Astrocyte (in vitro differentiated cells and primary cell): ENCODE measurements around the gene ADAMTS6. TPM values are rescaled to one million over a fixed set of nuclear protein-coding genes. Genes with fewer than 3 reads are reported as not detected.
A peak's percentile ranks its signal among the peaks of the same experiment; 100 is the strongest.

ENCODE experiments used
- DNase-seq: peaks from one replicate; pipeline ENCODE4 v3.0.0-alpha.2; 2010; ENCODE audit warnings: low read depth
- FAIRE-seq: peaks from 2 replicates; lab custom pipeline; 2011; peaks lifted over from hg19 to GRCh38; lab: Jason Lieb, UNC
- H2AFZ ChIP-seq: 2 replicates; pipeline ENCODE4 v1.6.0; 2012; ENCODE audit warnings: low read depth, low read length, inconsistent platforms
- H3K27ac ChIP-seq: 2 replicates; pipeline ENCODE4 v1.5.1; 2011; ENCODE audit warnings: low read depth, low read length, inconsistent platforms
- H3K27me3 ChIP-seq: 2 replicates; pipeline ENCODE4 v1.6.0; 2011; ENCODE audit warnings: low read length, inconsistent platforms; ENCODE audit not compliant: insufficient read depth
- H3K36me3 ChIP-seq: 2 replicates; pipeline ENCODE4 v1.5.1; 2011; ENCODE audit warnings: low read length, inconsistent platforms; ENCODE audit not compliant: insufficient read depth
- H3K4me1 ChIP-seq: 2 replicates; pipeline ENCODE4 v1.5.1; 2011; ENCODE audit warnings: low read length, inconsistent platforms; ENCODE audit not compliant: insufficient read depth
- H3K4me2 ChIP-seq: 2 replicates; pipeline ENCODE4 v1.6.0; 2012; ENCODE audit warnings: low read length, inconsistent platforms
- H3K4me3 ChIP-seq: 2 replicates; pipeline ENCODE4 v1.5.1; 2011; ENCODE audit warnings: low read depth, mild to moderate bottlenecking, low read length, inconsistent platforms; ENCODE audit not compliant: insufficient read depth
- H3K79me2 ChIP-seq: 2 replicates; pipeline ENCODE4 v1.6.0; 2012; ENCODE audit warnings: mild to moderate bottlenecking, low read length, inconsistent platforms; ENCODE audit not compliant: insufficient read depth
- H3K9ac ChIP-seq: 2 replicates; pipeline ENCODE4 v1.6.0; 2012; ENCODE audit warnings: mild to moderate bottlenecking, low read length, inconsistent platforms
- H3K9me3 ChIP-seq: 2 replicates; pipeline ENCODE4 v1.5.1; 2012; ENCODE audit warnings: low read depth, mild to moderate bottlenecking, low read length, inconsistent platforms; ENCODE audit not compliant: insufficient read depth
- H4K20me1 ChIP-seq: 2 replicates; pipeline ENCODE4 v1.6.0; 2012; ENCODE audit warnings: low read length, inconsistent platforms; ENCODE audit not compliant: insufficient read depth
- H3K27ac Mint-ChIP-seq: one replicate; pipeline ENCODE4 v1.8.0; 2021; ENCODE audit warnings: mild to moderate bottlenecking, mixed read lengths; ENCODE audit not compliant: unreplicated experiment
- H3K27me3 Mint-ChIP-seq: one replicate; pipeline ENCODE4 v1.8.0; 2021; ENCODE audit warnings: low read depth, mixed read lengths; ENCODE audit not compliant: unreplicated experiment
- H3K36me3 Mint-ChIP-seq: one replicate; pipeline ENCODE4 v1.8.0; 2021; ENCODE audit warnings: low read depth, mixed read lengths; ENCODE audit not compliant: unreplicated experiment
- H3K4me1 Mint-ChIP-seq: one replicate; pipeline ENCODE4 v1.8.0; 2021; ENCODE audit warnings: low read depth, mixed read lengths; ENCODE audit not compliant: unreplicated experiment
- H3K4me3 Mint-ChIP-seq: one replicate; pipeline ENCODE4 v1.8.0; 2021; ENCODE audit warnings: mild to moderate bottlenecking, moderate library complexity, mixed read lengths; ENCODE audit not compliant: unreplicated experiment
- H3K9me3 Mint-ChIP-seq: one replicate; pipeline ENCODE4 v1.8.0; 2021; ENCODE audit warnings: mild to moderate bottlenecking, mixed read lengths; ENCODE audit not compliant: unreplicated experiment
- EZH2 ChIP-seq: IDR thresholded peaks from 2 replicates; pipeline ENCODE4 v1.6.1; 2012; ENCODE audit warnings: mild to moderate bottlenecking, low read length, inconsistent platforms; ENCODE audit not compliant: insufficient read depth
- total RNA-seq: library from RNA; stranded (reverse); gene quantifications from 2 replicates; pipeline ENCODE4 v1.2.1, GENCODE V29; 2021
- TF ChIP-seq, protein P1 (sequence below): IDR thresholded peaks from 2 replicates; pipeline ENCODE4 v1.5.1; 2011; ENCODE audit warnings: low read depth, mild to moderate bottlenecking, inconsistent platforms, low read length, moderate library complexity; ENCODE audit not compliant: insufficient read depth

Gene ADAMTS6
- total RNA-seq, 1 donor from 2014 or later, result 27.7 TPM

GRCh38 chr5:65156933-65157332 is 324.8 kb downstream of the ADAMTS6 start:
- H3K4me1 ChIP-seq, result peaks cover 17% of the 10 kb centered on the region
- H3K27ac Mint-ChIP-seq, result no peak overlapping the region
- H3K4me2 ChIP-seq, result no peak overlapping the region
- H3K27me3 ChIP-seq, result no peaks in the 10 kb centered on the region
- peaks cover 12% of the 10 kb centered on the region for H3K36me3 ChIP-seq
- peaks cover 21% of the 10 kb centered on the region for H3K4me1 Mint-ChIP-seq
- no peaks in the 10 kb centered on the region for H4K20me1 ChIP-seq
- H3K4me3 ChIP-seq, result no peak overlapping the region
- H2AFZ ChIP-seq, result no peak overlapping the region
- H3K27me3 Mint-ChIP-seq, result no peaks in the 10 kb centered on the region
- H3K36me3 Mint-ChIP-seq, result peaks cover 32% of the 10 kb centered on the region
- peak; percentile 56 for FAIRE-seq
- DNase-seq, result no peak
- no peak overlapping the region for H3K27ac ChIP-seq
- H3K9me3 Mint-ChIP-seq, result peaks cover 4% of the 10 kb centered on the region
- H3K4me3 Mint-ChIP-seq, result no peak overlapping the region
- no peak overlapping the region for H3K9ac ChIP-seq
- H3K79me2 ChIP-seq, result no peaks in the 10 kb centered on the region
- no peaks in the 10 kb centered on the region for H3K9me3 ChIP-seq
- TF ChIP-seq EZH2, result no peak
- TF ChIP-seq, protein P1, sequence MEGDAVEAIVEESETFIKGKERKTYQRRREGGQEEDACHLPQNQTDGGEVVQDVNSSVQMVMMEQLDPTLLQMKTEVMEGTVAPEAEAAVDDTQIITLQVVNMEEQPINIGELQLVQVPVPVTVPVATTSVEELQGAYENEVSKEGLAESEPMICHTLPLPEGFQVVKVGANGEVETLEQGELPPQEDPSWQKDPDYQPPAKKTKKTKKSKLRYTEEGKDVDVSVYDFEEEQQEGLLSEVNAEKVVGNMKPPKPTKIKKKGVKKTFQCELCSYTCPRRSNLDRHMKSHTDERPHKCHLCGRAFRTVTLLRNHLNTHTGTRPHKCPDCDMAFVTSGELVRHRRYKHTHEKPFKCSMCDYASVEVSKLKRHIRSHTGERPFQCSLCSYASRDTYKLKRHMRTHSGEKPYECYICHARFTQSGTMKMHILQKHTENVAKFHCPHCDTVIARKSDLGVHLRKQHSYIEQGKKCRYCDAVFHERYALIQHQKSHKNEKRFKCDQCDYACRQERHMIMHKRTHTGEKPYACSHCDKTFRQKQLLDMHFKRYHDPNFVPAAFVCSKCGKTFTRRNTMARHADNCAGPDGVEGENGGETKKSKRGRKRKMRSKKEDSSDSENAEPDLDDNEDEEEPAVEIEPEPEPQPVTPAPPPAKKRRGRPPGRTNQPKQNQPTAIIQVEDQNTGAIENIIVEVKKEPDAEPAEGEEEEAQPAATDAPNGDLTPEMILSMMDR, result no peak

GRCh38 chr5:65152131-65152530 is 329.6 kb downstream of the ADAMTS6 start:
- no peaks in the 10 kb centered on the region for H3K4me1 ChIP-seq
- H3K36me3 ChIP-seq, result peaks cover 38% of the 10 kb centered on the region
- no peaks in the 10 kb centered on the region for H4K20me1 ChIP-seq
- Mint-ChIP-seq H3K9me3 (peaks cover 4% of the 10 kb centered on the region), H3K36me3 (peaks cover 33% of the 10 kb centered on the region), H3K4me1 (no peaks in the 10 kb centered on the region), H3K4me3 (no peak overlapping the region), H3K27ac (peak overlapping the region; percentile 8), H3K27me3 (no peaks in the 10 kb centered on the region)
- H3K27ac ChIP-seq, result no peak overlapping the region
- no peaks in the 10 kb centered on the region for H3K79me2 ChIP-seq
- FAIRE-seq (peak; percentile 20), DNase-seq (peak; percentile 39)
- no peak overlapping the region for H3K4me3 ChIP-seq
- no peaks in the 10 kb centered on the region for H3K27me3 ChIP-seq
- no peak overlapping the region for H2AFZ ChIP-seq
- H3K9ac ChIP-seq, result no peak overlapping the region
- TF ChIP-seq, protein P1, result no peak
- no peak for TF ChIP-seq EZH2
- H3K4me2 ChIP-seq, result no peak overlapping the region
- H3K9me3 ChIP-seq, result no peaks in the 10 kb centered on the region

DNA sequence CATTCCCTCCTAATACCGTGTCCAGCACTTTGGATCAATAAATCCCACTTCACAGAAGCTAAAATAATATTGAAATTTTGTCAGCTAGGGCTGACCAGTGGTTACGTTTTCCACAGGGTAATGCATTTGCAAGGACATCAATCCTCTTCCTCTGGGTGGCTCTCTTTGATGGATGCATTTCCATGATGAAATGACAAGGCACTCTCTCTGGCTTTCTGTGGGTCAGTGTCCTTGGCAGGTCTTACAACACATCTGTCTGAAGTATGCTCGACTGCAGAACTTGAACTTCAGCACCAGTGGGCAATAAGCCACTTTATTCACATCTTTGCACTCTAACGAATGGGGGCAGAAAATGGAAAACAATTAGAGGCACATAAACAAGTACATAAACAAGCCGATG is 330.1 kb downstream of the ADAMTS6 start:
- Mint-ChIP-seq H3K4me3 (no peak overlapping the region), H3K27ac (no peak overlapping the region), H3K9me3 (peaks cover 4% of the 10 kb centered on the region), H3K36me3 (peaks cover 30% of the 10 kb centered on the region), H3K27me3 (no peaks in the 10 kb centered on the region), H3K4me1 (no peaks in the 10 kb centered on the region)
- H3K4me2 ChIP-seq, result no peak overlapping the region
- H3K4me1 ChIP-seq, result no peaks in the 10 kb centered on the region
- TF ChIP-seq, protein P1, result no peak
- TF ChIP-seq EZH2, result no peak
- no peak overlapping the region for H3K4me3 ChIP-seq
- no peak overlapping the region for H3K27ac ChIP-seq
- H3K9me3 ChIP-seq, result no peaks in the 10 kb centered on the region
- FAIRE-seq (no peak), DNase-seq (peak; percentile 22)
- H2AFZ ChIP-seq, result no peak overlapping the region
- H3K27me3 ChIP-seq, result no peaks in the 10 kb centered on the region
- no peak overlapping the region for H3K9ac ChIP-seq
- peaks cover 40% of the 10 kb centered on the region for H3K36me3 ChIP-seq
- H3K79me2 ChIP-seq, result no peaks in the 10 kb centered on the region
- no peaks in the 10 kb centered on the region for H4K20me1 ChIP-seq
